ENCODE measurements around the gene IL3. TPM values are rescaled to one million over a fixed set of nuclear protein-coding genes. Genes with fewer than 3 reads are reported as not detected.

The IL3 gene
- polyA plus RNA-seq, 3 donors from 2014 or later = 0.20 TPM; not detected in 2

GRCh38 chr5:132020568-132021339 lies 39.7 kb upstream of the IL3 start:
- peak overlapping the region; percentile 63 to 94 (median 83) for H3K27ac Mint-ChIP-seq
- H3K4me3 Mint-ChIP-seq = peak overlapping the region; percentile 22 to 60 (median 51)
- DNase-seq = no peak
- peaks cover 38 to 49% of the 10 kb centered on the region in 2 donors for H3K4me1 Mint-ChIP-seq
- H3K36me3 Mint-ChIP-seq = no peaks in the 10 kb centered on the region
- H3K27me3 Mint-ChIP-seq (ENCODE audit: low read depth in 3 of 3) = peaks cover under 1 to 9% (median 4%) of the 10 kb centered on the region in 3 donors
- no peaks in the 10 kb centered on the region for H3K9me3 Mint-ChIP-seq

GRCh38 chr5:132021654-132022053 lies 38.8 kb upstream of the IL3 start:
- peaks cover 0 to 13% (median 4%) of the 10 kb centered on the region in 3 donors for H3K27me3 Mint-ChIP-seq (ENCODE audit: low read depth in 3 of 3)
- no peaks in the 10 kb centered on the region for H3K36me3 Mint-ChIP-seq
- no peak overlapping the region for H3K27ac Mint-ChIP-seq
- H3K9me3 Mint-ChIP-seq = no peaks in the 10 kb centered on the region
- no peak overlapping the region for H3K4me3 Mint-ChIP-seq
- peaks cover 38 to 45% of the 10 kb centered on the region in 2 donors for H3K4me1 Mint-ChIP-seq
- no peak for DNase-seq

DNA sequence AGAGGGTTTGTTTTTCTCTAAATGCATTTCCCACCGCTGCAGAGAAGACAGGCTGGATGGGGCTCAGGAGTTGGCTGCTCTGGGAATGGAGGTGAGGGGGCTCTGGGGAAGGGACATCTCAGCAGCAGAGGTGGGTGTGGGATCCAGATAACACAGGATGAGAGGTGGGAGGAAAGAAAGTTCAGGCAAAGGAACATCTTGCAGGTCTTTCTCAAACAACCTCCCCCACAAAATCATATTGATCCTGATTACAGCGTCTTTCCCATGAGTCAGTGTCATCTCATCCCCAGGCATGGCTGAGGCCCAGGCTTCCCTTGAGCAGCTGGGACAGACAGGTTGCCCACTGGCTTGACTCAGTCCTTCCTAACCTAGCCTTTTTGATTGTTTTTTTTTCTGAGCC lies 37.7 kb upstream of the IL3 start:
- peaks cover 2 to 17% (median 4%) of the 10 kb centered on the region in 3 donors for H3K27me3 Mint-ChIP-seq (ENCODE audit: low read depth in 3 of 3)

DNA sequence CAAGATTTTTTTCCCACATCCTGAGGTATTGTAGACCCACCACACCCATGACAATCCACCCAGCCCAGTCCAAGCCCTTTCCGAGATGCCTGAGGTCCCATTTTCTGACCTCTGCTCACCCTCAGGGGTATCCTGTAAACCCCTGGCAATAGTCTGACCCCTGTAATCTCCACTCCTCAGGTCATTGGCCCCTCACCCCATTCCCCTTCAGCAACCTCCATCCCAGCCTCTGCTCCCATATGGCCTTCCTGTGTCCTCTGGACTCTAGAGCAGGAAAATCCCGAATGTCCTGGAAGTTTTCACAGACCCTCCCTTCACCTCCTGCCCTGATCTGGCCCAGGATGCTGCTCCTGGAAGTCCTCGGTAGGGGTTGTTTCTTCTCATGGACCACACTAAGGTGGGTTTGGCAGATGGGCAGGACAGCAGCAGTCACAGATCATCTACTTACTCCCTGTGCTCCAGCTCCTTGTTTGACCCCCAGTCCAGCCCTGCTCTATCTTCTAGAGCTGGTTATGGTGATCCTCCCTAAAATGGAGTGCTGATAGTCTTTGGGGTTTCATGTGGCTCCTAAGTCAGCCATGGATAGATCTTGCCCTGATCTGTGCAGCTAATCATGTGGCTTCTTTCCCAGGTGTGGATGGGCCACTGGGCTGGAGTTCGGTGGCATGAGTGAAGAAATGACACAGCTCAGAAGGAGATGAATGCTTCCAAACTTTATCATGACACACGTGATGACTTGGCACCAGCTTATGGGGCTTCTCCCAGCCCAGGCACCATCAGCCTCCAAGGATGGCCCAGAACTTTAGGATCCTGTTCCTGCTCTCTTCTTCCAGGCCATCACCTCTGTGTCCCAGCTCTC lies 37.0 kb upstream of the IL3 start:
- no peaks in the 10 kb centered on the region for H3K36me3 Mint-ChIP-seq
- no peaks in the 10 kb centered on the region for H3K9me3 Mint-ChIP-seq
- no peak overlapping the region for H3K4me3 Mint-ChIP-seq
- no peak for DNase-seq
- peaks cover 2 to 17% (median 4%) of the 10 kb centered on the region in 3 donors for H3K27me3 Mint-ChIP-seq (ENCODE audit: low read depth in 3 of 3)
- peak overlapping the region in 1 of 6 donors; percentile 63 for H3K27ac Mint-ChIP-seq
- H3K4me1 Mint-ChIP-seq = peaks cover 25 to 28% of the 10 kb centered on the region in 2 donors

More for the DNA sequence above, 37.7 kb upstream of the IL3 start:
- peak overlapping the region in 3 of 6 donors; percentile 22 to 63 (median 56) for H3K27ac Mint-ChIP-seq
- no peaks in the 10 kb centered on the region for H3K9me3 Mint-ChIP-seq
- H3K36me3 Mint-ChIP-seq = no peaks in the 10 kb centered on the region
- H3K4me3 Mint-ChIP-seq = no peak overlapping the region
- peaks cover 31 to 34% of the 10 kb centered on the region in 2 donors for H3K4me1 Mint-ChIP-seq
- no peak for DNase-seq

GRCh38 chr5:132024117-132024435 lies 36.4 kb upstream of the IL3 start:
- no peaks in the 10 kb centered on the region for H3K36me3 Mint-ChIP-seq
- no peak for DNase-seq
- no peak overlapping the region for H3K27ac Mint-ChIP-seq
- H3K9me3 Mint-ChIP-seq = no peaks in the 10 kb centered on the region
- no peak overlapping the region for H3K4me3 Mint-ChIP-seq
- peaks cover 2 to 17% (median 4%) of the 10 kb centered on the region in 3 donors for H3K27me3 Mint-ChIP-seq (ENCODE audit: low read depth in 3 of 3)
- peaks cover 21 to 24% of the 10 kb centered on the region in 2 donors for H3K4me1 Mint-ChIP-seq

- Mint-ChIP-seq H3K4me1 (peaks cover 15 to 16% of the 10 kb centered on the region in 2 donors), H3K27me3 (ENCODE audit: low read depth in 3 of 3) (peaks cover 2 to 17% (median 4%) of the 10 kb centered on the region in 3 donors), H3K9me3 (no peaks in the 10 kb centered on the region), H3K36me3 (peaks cover 0 to 5% (median 0%) of the 10 kb centered on the region in 3 donors), H3K4me3 (no peak overlapping the region), H3K27ac (no peak overlapping the region)
- DNase-seq = no peak
These were observed 35.6 kb upstream of the IL3 start for GRCh38 chr5:132024789-132025402.

- Mint-ChIP-seq H3K9me3 (no peaks in the 10 kb centered on the region), H3K4me3 (no peak overlapping the region), H3K27ac (no peak overlapping the region), H3K27me3 (ENCODE audit: low read depth in 3 of 3) (peaks cover 2 to 14% (median 4%) of the 10 kb centered on the region in 3 donors), H3K4me1 (peaks cover 9 to 10% of the 10 kb centered on the region in 2 donors), H3K36me3 (peaks cover 0 to 11% (median 0%) of the 10 kb centered on the region in 3 donors)
- DNase-seq = no peak
These were observed 35.0 kb upstream of the IL3 start for GRCh38 chr5:132025403-132025971.

DNA sequence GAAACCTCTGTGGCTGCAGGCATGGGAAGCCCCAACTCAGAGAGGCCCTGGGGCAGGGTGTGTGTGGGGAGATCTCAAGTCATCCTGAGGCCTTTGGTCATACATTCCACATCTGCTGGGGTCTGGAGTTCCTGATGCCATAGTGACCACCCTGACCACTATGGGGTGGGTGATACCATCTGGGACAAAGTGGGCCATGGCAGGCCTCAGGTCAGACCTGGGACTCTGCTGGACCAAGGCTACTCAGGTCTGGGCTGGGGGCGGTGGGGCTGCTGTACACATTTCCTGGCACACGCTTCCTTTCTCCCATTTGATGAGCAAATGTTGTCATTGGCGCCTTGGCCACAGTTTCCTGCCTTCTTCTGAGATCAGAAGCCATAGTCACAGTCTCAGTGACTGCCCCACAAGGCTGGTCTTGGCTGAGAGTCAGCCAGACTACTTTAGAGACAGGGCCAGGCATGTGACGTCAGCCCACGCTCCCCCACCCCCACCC lies 33.9 kb upstream of the IL3 start:
- H3K9me3 Mint-ChIP-seq = no peaks in the 10 kb centered on the region
- peaks cover 0 to 13% (median 2%) of the 10 kb centered on the region in 3 donors for H3K27me3 Mint-ChIP-seq (ENCODE audit: low read depth in 3 of 3)
- peaks cover 0 to 12% (median 0%) of the 10 kb centered on the region in 3 donors for H3K36me3 Mint-ChIP-seq
- H3K4me3 Mint-ChIP-seq = peak overlapping the region in 2 of 5 donors; percentile 77 to 79
- peaks cover 0 to 1% of the 10 kb centered on the region in 2 donors for H3K4me1 Mint-ChIP-seq
- DNase-seq = peak; percentile 79 to 81 (median 79)
- H3K27ac Mint-ChIP-seq = peak overlapping the region in 1 of 6 donors; percentile 68

DNA sequence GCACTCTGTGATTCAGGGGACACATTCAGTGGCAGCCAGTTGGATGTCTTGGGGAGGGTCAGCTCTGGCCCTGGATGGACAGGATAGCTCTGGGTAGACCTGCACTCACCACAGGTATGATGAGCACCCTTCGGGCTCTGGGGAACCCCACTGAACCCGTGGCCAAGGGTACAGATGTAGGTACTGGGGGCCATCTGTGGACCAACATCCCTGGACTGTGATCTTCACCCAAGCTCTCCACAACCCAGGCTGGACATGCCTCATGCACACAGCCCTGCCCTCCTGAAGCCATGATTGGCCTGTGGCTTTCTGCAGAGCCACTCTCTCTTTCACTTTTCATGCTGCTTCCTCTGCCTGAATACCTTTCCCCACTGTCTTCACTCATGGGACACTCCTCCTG lies 33.4 kb upstream of the IL3 start:
- Mint-ChIP-seq H3K9me3 (no peaks in the 10 kb centered on the region), H3K27ac (peak overlapping the region in 1 of 6 donors; percentile 68), H3K36me3 (peaks cover 0 to 12% (median 0%) of the 10 kb centered on the region in 3 donors), H3K4me3 (peak overlapping the region in 2 of 5 donors; percentile 77 to 79), H3K4me1 (peaks cover 0 to 1% of the 10 kb centered on the region in 2 donors), H3K27me3 (ENCODE audit: low read depth in 3 of 3) (peaks cover 0 to 13% (median 2%) of the 10 kb centered on the region in 3 donors)
- peak in 1 of 3 donors; percentile 47 for DNase-seq

DNA sequence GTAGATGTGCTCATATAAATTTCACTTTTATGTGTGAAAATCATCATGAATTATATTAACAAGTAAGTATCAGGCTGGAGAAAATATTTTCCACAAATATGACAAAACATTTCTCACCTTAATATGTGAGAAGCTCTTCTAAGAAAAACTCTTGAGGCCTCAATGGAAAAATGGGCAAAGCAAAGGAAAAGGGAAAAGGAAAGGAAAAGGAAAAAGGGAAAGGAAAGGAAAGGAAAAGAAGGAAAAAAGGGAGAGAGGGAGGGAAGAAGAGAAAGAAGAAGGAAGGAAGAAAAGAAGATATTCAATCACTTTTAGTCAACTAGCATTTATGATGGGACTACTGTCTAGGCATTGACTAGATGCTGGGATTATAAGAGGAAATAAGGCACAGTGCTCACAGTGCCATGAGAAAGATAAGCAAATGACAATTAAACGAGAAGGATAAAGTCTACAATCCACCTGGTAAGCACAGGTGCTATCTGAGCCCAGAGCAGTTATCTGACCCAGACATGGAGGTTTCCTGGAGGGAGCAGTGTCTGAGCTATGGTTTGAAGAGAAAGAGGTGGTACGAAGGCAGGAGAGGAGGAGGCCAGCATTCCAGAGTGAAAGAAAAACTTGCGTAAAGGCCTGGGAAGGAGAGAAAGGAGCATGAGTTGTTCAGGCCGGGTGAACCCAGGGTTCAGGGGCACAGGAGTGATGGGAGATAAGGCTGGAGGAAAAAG lies 30.7 kb upstream of the IL3 start:
- peaks cover 2 to 16% (median 7%) of the 10 kb centered on the region in 3 donors for H3K27me3 Mint-ChIP-seq (ENCODE audit: low read depth in 3 of 3)
- H3K36me3 Mint-ChIP-seq = peaks cover 0 to 12% (median 6%) of the 10 kb centered on the region in 3 donors
- DNase-seq = no peak
- peaks cover 0 to 16% (median 6%) of the 10 kb centered on the region in 6 donors for H3K9me3 Mint-ChIP-seq
- H3K27ac Mint-ChIP-seq = peak overlapping the region in 4 of 6 donors; percentile 15 to 32 (median 24)
- H3K4me3 Mint-ChIP-seq = no peak overlapping the region
- H3K4me1 Mint-ChIP-seq = peaks cover 0 to 1% of the 10 kb centered on the region in 2 donors

DNA sequence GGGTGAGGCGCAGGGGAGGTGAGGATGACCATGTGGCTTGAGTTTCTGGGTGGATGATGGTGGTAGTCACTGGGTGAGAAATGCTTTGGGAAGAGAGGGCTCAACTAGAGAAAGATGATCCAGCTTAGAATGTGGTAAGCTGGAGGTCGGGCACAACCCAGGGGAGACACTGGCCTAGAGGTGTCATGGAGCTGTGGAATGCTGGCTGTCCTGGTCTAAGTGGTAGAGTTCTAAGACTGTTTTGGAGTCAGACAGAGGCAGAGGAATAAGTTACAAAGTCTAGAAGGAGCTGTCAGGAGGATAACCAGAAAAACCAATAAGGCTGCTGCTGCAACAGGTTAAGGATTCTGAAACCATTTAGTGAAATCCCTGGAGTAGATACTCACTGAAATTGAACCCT lies 29.8 kb upstream of the IL3 start:
- Mint-ChIP-seq H3K36me3 (peaks cover 0 to 12% (median 6%) of the 10 kb centered on the region in 3 donors), H3K9me3 (peaks cover 0 to 16% (median 6%) of the 10 kb centered on the region in 6 donors), H3K4me1 (peaks cover 0 to 1% of the 10 kb centered on the region in 2 donors), H3K4me3 (no peak overlapping the region), H3K27me3 (ENCODE audit: low read depth in 3 of 3) (peaks cover 2 to 16% (median 7%) of the 10 kb centered on the region in 3 donors), H3K27ac (peak overlapping the region in 3 of 6 donors; percentile 28 to 32 (median 31))
- DNase-seq = no peak

DNA sequence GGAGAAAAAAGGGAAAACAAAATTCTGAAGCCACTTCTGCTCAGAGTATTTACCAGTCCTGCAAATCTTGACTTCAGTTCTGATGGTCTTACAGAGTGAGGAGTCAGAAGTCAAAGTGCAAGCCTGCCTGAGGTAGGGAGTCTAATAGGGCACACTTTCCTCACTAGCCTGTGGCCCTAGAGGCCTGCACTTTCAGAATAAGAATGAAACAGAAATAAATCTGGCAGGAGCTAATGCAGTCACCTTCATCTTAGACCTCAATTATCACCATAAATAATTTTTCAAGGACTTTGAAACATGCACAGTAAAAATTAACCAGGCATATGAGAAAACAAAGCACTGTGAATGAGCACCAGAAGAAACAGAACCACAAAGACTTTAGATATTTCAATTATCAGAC lies 28.3 kb upstream of the IL3 start:
- H3K36me3 Mint-ChIP-seq = peaks cover 0 to 12% (median 6%) of the 10 kb centered on the region in 3 donors
- H3K4me3 Mint-ChIP-seq = no peak overlapping the region
- H3K9me3 Mint-ChIP-seq = peaks cover 0 to 16% (median 6%) of the 10 kb centered on the region in 6 donors
- peaks cover 0 to 1% of the 10 kb centered on the region in 2 donors for H3K4me1 Mint-ChIP-seq
- no peak overlapping the region for H3K27ac Mint-ChIP-seq
- no peak for DNase-seq
- peaks cover 2 to 16% (median 6%) of the 10 kb centered on the region in 3 donors for H3K27me3 Mint-ChIP-seq (ENCODE audit: low read depth in 3 of 3)

Data from immature natural killer cell (primary cell).